Keratinocyte (primary cell): ENCODE data around the gene TGM4.

ENCODE experiments used
- CTCF ChIP-seq, 3 experiments: IDR thresholded peaks in 1 of 3; conservative IDR thresholded peaks in 1 of 3; optimal IDR thresholded peaks in 1 of 3; 2 replicates in 2 of 3; 3 replicates in 1 of 3; pipeline versions ENCODE3 to v1.5.1; 2011; ENCODE audit warnings: low read length in 3 of 3, mild to moderate bottlenecking in 3 of 3, moderate library complexity in 2 of 3, control low read depth in 1 of 3, inconsistent platforms in 1 of 3; ENCODE audit not compliant: insufficient read depth in 2 of 3; ENCODE audit errors: extremely low read depth in 1 of 3
- EZH2 ChIP-seq: IDR thresholded peaks from one replicate; pipeline ENCODE4 v1.6.1; 2012; ENCODE audit warnings: inconsistent platforms, mild to moderate bottlenecking, low read length, moderate library complexity

- TF ChIP-seq CTCF (optimal IDR thresholded peaks at IDR 0.05 in 1 of 3, IDR thresholded peaks at IDR 0.05 in 1 of 3, conservative IDR thresholded peaks at IDR 0.05 in 1 of 3; ENCODE audit: extremely low read depth in 1 of 3, insufficient read depth in 2 of 3, low read length in 3 of 3) (no peak), EZH2 (no peak)
Observed at GRCh38 chr3:44957986-44958385, 83.6 kb downstream of the TGM4 start.
